ENCODE measurements around the gene CDC14A.

DNA sequence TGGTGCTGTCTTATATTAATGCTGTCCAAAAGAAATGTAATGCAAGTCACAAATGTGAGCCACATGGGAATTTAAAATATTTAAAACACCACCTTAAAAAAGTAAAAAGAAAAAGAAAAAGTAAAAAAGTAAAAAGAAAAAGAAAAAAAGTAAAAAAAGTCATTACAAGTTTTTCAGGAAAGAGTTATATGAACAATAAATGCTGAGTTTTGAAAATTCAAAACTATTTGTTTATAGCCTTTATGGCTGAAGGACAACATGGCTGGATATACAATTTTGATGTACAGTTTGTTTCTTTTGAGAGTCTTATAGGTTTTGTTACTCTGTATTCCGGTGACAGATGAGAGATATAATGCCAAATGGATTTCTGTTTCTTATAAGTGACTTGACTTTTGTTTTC lies 214.8 kb downstream of the CDC14A start:
- TF ChIP-seq, protein P1, sequence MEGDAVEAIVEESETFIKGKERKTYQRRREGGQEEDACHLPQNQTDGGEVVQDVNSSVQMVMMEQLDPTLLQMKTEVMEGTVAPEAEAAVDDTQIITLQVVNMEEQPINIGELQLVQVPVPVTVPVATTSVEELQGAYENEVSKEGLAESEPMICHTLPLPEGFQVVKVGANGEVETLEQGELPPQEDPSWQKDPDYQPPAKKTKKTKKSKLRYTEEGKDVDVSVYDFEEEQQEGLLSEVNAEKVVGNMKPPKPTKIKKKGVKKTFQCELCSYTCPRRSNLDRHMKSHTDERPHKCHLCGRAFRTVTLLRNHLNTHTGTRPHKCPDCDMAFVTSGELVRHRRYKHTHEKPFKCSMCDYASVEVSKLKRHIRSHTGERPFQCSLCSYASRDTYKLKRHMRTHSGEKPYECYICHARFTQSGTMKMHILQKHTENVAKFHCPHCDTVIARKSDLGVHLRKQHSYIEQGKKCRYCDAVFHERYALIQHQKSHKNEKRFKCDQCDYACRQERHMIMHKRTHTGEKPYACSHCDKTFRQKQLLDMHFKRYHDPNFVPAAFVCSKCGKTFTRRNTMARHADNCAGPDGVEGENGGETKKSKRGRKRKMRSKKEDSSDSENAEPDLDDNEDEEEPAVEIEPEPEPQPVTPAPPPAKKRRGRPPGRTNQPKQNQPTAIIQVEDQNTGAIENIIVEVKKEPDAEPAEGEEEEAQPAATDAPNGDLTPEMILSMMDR (IDR thresholded peaks at IDR 0.05; ENCODE audit: low read depth, low read length, poor library complexity, severe bottlenecking), result no peak
- TF ChIP-seq EZH2phosphoT487 (IDR thresholded peaks at IDR 0.05; ENCODE audit: borderline replicate concordance, low read length), result no peak

Data from DOHH2 (cell line).